GM19351 (cell line): Measurements from ENCODE around the gene BMP7.
"Not testable (repeated sequence)": the region's sequence is repeated elsewhere in the genome, so short reads cannot be mapped to it uniquely, and the experiment has no call there.

ENCODE experiments used
- ATAC-seq: cut with Tn5 transposase; IDR thresholded peaks from one replicate; pipeline ENCODE4 v1.9.1; 2021; ENCODE audit warnings: mild to moderate bottlenecking, moderate library complexity; ENCODE audit not compliant: unreplicated experiment

Gene BMP7

DNA sequence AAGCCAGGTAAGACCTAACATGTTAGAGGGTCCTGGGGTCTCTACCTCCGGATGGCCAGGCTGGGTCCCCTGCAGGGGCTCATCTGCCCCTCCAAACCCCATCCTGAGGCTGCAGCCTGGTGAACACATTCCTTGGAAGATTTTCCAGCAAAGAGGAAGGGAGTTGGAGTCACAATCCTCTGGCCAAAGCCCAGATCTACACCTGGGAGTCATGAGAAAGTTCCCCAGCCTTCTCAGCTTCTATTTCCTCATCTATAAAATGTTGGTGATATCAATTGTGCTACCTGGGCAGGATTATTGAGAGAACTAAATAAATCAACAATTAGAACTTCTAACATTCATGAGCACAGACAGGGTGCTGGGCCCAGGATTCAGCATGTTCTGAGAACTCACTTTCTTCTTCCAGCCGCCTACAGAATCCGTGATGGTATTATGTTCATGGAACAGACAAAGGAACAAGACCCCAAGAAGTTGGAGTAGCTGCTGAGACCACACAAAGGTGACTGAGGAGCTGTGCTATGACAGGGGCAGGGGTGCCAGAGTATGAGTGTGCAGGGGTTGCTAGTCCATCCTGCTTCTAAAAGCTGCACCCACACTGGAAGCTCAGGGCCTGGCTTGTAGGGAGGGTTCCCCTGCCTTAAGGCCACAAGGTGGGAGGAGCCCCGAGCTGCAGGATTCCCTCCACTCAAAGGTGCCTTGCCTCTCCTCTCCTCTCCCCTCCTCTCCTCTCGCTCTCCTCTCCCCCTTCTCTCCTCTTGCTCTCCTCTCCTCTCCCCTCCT, 68.9 kb downstream of the BMP7 start:
- no peak for ATAC-seq

DNA sequence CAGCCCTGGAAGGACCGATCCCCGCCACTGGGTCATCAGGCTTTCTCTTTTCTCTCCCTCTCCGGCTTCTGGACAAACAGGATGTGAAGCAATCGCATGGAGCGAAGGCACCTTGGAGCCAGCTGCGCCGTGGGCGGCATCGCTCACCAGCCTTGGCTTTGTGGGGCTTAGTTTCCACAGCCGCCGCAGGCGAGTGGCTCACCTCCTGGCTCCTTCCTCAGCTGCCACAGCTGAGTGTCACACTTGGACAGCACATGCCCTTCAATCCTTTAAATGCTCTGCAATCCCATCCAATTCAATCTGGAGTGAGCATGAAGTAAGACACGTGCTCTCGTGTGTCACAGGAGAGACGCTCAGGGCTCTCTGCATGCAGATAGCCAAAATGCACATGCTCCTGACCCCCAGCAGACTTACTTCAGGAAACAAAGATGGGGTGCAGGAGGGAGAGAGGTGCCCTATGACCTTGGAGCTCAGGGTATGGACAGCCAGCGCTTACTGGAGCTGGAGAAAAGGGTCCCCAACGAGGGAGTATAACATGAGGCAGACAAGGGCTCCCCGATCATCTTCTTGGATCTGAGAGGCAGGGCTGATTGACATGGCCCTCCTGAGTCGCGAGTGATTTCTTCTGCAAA, 70.9 kb downstream of the BMP7 start:
- ATAC-seq = no peak

- ATAC-seq = no peak
These were observed 71.4 kb downstream of the BMP7 start for GRCh38 chr20:57195023-57195422.

DNA sequence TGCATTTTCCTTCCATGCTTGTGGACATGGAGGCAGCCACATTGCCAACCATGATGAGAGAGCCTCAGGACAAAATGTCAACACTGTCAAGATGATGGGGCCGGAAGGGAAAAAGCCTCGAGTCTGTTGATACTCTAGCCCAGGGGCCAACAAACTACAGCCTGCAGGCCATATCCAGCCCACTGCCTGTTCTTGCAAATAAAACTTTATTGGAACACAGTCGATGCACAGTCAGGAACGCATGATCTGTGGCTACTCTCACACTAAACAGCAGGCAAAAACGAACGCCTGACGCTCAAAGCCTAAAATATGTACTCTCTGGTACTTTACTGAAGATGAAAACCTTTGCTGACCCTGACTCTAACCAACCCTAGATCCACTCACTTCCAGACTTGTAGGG, 72.3 kb downstream of the BMP7 start:
- ATAC-seq = no peak

DNA sequence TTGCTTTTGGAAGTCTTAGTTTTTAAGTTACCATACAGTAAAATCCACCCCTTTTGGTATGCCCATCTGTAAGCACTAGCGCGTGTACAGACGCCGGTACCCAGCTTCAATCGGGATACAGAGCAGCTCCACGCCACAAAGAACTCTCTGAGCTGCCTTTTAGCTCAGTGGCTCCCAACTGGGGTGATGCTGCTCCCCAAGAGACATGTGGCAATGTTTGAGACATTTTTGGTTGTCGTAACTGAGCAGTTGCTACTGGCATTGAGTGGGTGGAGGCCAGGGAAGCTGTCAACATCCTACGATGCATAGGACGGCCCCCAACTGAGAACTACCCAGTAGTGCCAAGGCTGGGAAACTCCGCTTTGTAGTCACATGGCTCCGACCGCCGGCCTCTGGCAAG, 73.3 kb downstream of the BMP7 start:
- no peak for ATAC-seq

GRCh38 chr20:57192311-57192710, 74.1 kb downstream of the BMP7 start:
- ATAC-seq = no peak

DNA sequence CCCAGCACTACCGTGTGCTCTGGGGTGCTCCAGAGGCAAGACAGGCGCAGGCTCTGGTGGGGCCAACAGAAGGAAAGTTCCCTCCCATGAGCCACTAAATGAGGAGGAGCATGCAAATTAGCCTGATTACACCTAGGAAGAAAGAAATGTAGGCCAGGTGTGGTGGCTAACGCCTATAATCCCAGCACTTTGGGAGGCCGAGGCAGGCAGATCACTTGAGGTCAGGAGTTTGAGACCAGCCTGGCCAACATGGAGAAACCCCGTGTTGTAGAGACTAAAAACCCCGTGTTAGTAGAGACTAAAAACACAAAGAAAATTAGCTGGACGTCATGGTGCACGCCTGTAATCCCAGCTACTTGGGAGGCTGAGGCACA, 75.2 kb downstream of the BMP7 start:
- ATAC-seq = not testable (repeated sequence)

DNA sequence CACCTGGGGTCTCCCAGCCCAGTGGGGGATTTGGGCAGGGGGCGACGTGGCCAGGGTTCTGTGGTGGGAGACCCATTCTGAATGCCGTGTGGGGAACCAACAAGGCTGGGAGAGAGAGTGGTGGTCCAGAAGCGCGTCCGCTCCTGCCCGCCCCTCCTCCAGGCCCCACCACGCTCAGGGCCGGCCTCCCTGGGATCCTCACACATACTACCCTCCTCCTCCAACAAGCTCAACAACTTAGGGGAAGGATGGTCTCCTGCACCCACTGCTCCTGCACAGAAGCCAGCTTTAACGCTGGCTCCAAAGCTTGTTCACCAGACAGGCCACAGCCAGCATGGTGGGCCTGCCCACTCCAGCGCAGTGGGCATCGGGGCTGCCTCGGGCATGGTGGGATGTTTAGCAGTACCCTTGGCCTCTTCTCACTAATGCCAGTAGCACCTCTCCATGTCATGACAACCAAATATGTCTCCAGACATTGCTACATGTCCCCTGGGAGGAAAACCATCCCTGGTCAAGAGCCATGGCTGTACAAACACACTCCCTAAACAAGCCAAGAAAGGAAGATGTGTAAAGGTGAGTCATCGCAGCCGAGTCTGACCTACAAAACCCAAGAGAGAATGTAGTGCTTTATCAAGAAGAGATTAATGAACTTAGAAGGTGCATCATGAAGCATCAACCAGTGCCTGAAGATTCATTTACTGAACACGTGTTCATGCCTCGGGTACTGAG, 75.7 kb downstream of the BMP7 start:
- no peak for ATAC-seq

GRCh38 chr20:57189713-57190112, 76.7 kb downstream of the BMP7 start:
- no peak for ATAC-seq

- no peak for ATAC-seq
These were observed 77.8 kb downstream of the BMP7 start for GRCh38 chr20:57188576-57189079.

DNA sequence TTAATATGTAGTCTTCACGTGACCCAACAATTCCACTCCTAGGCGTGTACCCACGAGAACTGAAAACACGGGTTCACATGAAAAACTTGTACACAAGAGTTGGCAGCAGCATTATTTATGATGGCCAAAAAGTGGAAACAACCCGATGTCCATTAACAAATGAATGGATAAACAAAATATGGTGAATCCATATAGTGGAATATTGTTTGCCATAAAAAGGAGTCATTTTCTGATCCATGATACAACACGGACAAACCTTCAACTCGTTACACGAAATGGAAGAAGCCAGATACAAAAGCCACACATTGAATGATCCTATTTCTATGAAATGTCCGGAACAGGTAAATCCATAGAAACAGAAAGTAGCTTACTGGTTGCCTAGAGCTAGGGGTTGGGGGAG, 78.4 kb downstream of the BMP7 start:
- no peak for ATAC-seq

DNA sequence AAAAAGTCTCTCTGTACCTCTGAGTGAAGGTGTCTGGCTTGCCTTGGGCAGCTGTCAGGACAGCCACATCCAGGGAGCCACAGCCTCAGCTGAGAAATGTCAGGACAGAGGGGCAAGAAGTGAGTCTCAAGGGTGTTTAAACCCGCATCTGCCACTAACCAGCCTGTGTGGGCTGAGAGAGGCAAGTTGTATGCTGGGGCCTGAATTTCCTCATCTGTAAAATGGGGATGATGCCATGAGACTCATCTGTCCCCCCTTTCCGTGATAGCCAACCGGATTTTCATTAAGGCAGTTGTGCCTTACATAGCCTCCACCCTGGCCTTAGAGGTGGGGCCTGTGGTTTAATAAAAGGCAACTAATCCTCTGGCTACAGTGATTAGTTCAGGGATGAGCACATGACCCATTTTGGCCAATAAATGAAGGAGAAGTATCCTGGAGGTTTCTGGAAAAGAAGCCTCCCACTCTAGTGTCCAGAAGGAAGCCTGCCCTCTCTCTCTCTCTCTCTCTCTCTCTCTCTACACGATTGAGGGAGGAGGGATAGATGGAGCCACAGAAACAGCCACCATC, 79.3 kb downstream of the BMP7 start:
- no peak for ATAC-seq

GRCh38 chr20:57186192-57186591, 80.2 kb downstream of the BMP7 start:
- no peak for ATAC-seq

- ATAC-seq = no peak
These were observed 81.2 kb downstream of the BMP7 start for GRCh38 chr20:57185188-57185743.

DNA sequence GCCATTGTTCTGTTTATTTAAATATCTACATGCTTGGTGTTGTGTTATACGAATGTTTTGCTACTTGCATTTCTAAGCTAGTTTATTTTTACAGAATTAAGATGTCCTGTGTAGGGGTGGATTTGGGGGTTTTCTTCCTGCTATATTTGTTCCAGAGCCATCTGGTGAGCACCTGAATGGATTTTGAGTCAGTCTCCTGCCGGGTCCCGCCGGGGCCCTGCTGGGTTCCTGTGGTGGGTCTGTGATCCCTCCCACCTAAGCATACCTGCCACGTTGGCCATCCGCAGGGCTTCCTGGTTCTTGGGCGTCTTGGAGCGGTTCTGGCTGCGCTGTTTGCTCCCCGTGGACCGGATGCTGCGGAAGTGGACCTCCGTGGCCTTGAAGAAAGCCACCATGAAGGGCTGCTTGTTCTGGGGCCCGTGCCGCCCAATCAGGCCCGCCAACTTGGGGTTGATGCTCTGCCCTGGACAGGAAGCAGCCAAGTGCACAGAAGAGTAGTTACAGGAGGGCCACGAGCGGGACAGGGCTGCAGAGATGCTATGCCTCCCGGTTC, 82.9 kb downstream of the BMP7 start:
- ATAC-seq = no peak

DNA sequence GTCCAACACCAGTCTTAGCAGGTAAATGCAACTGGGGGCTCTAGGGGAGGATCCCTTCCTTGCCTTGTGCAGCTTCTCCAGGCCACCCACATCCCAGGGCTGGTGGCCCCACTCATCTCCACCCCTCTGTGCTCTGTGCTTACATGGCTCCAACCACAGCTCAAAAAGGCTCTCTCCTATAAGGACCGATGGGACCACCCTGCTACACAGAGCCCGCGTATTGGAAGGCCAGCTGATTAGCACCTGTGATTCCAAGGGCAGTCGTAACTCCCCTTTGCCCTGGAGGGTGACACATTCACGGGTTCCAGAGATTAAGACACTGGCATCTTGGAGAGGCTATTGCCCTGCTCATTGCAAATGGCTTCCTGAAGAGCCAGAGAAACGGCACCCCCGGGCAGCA, 84.8 kb downstream of the BMP7 start:
- ATAC-seq = no peak

- ATAC-seq = no peak
These were observed 85.5 kb downstream of the BMP7 start for GRCh38 chr20:57180954-57181353.

DNA sequence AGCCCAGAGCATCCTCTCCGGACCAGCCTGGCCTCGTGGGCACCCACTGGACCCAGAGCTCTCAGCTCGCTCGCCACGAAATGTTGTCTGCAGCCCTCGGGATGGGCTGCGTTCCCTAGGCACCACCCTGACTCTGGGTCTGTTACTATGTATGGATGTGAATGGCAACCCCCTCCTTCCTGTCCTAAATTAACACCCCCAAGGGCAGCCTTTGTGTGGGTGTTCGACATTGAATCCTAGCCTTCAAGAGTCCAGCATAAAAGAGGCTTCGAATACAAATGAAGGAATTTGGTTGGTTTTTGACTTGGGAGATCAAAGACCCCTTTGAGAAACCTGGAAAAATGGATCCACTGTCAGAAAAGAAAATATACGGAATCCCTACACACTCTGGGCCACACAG, 86.1 kb downstream of the BMP7 start:
- ATAC-seq = no peak

- no peak for ATAC-seq
These were observed 87.2 kb downstream of the BMP7 start for GRCh38 chr20:57179265-57179664.

GRCh38 chr20:57178582-57179111, 87.8 kb downstream of the BMP7 start:
- no peak for ATAC-seq
